DND-41 (cell line): Measurements from ENCODE around the gene MCF2L.

ENCODE experiments used
- CTCF ChIP-seq: IDR thresholded peaks from 2 replicates; pipeline ENCODE4 v1.5.1; 2012; ENCODE audit warnings: borderline replicate concordance, low read length, moderate library complexity, mild to moderate bottlenecking; ENCODE audit not compliant: poor library complexity, severe bottlenecking; ENCODE audit errors: extremely low read depth
- EZH2 ChIP-seq: IDR thresholded peaks from 3 replicates; pipeline ENCODE4 v1.6.1; 2012; ENCODE audit warnings: borderline replicate concordance, low read depth, mild to moderate bottlenecking, moderate library complexity, low read length, inconsistent platforms; ENCODE audit not compliant: severe bottlenecking

- TF ChIP-seq CTCF (no peak), EZH2 (no peak)
Observed at GRCh38 chr13:113052206-113052605, 83.2 kb downstream of the MCF2L start.
